ENCODE data around the gene ZDHHC24. TPM values are rescaled to one million over a fixed set of nuclear protein-coding genes. Genes with fewer than 3 reads are reported as not detected.

Gene ZDHHC24
- total and polyA plus RNA-seq, 10 of the 15 experiments (the other 5 are each of a cell fraction or from before 2014, with no cell fraction given): 0.86 to 17.5 (median 6.8) TPM

DNA sequence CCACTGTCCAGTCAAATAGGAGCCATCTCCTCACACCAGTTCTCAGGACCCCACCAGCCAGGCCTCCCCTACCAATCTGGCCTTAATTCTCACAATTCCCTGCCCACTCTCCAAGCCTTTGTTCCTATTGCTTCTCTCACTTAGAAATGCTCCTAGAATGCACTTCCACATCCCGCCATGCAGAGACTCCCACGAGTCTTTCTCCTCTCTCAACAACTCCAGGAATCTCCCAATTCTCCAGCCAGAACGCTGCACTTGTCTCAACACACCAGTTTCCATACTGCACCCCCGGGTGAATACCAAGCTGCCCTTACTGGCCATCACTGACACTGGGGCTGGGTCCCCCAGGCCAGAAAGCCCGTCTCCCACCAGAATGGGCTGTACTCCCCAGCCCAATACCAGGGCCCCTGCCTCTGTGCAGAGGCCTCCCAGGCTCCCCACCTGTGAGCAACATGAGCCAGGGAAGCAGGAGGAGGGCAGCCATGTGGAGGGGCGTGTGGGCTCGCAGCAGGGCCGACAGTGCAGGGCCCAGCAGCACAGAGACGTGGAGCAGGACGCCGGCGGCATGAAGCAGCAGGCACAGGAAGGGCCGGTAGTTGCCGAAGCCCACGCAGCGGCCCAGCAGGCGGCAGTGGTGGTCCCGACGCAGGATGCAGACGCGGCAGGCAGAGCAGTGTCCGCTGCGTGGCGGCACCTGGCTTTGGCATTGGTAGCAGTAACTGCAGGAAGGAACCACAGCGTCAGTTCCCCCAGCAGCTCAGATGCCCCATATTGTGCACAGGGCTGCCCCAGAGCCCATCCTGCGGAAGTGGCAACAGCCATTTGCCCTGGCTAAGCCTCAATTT is 2.4 kb downstream of the ZDHHC24 start (continued):
- TF ChIP-seq MXI1 (IDR thresholded peaks at IDR 0.05; ENCODE audit: low read depth, low read length) (peak; percentile 29; the same call in 1 of the 2 replicates), BACH1 (IDR thresholded peaks at IDR 0.05; ENCODE audit: borderline replicate concordance) (0 out of 2 replicates have a peak, but pooled peaks have one; percentile 37), CREM (IDR thresholded peaks at IDR 0.05; ENCODE audit: low read depth) (peak; percentile 59; the same call in 1 of the 2 replicates), ASH2L (IDR thresholded peaks at IDR 0.05; ENCODE audit: borderline replicate concordance, low read depth) (no peak), PAX5 (IDR thresholded peaks at IDR 0.05; ENCODE audit: borderline replicate concordance, low read depth, low read length) (0 out of 2 replicates have a peak, but pooled peaks have one; percentile 45), SIN3A (IDR thresholded peaks at IDR 0.05; ENCODE audit: low read depth, low read length) (0 out of 2 replicates have a peak, but pooled peaks have one; percentile 43), LARP7 (IDR thresholded peaks at IDR 0.05) (0 out of 2 replicates have a peak, but pooled peaks have one; percentile 47), HDGF (IDR thresholded peaks at IDR 0.05) (0 out of 2 replicates have a peak, but pooled peaks have one; percentile 54), NR2C1 (IDR thresholded peaks at IDR 0.05) (no peak), SMC3 (IDR thresholded peaks at IDR 0.05; ENCODE audit: borderline replicate concordance, low read length) (peak; percentile 65), POLR2A (IDR thresholded peaks at IDR 0.05; ENCODE audit: low read depth, low read length) (peak; percentile 65), MTA3 (IDR thresholded peaks at IDR 0.05; ENCODE audit: borderline replicate concordance, low read length) (no peak), YY1 (IDR thresholded peaks at IDR 0.05; ENCODE audit: low read depth, low read length) (0 out of 2 replicates have a peak, but pooled peaks have one; percentile 18), CHD2 (IDR thresholded peaks at IDR 0.05; ENCODE audit: borderline replicate concordance, low read depth, low read length) (peak; percentile 46; the same call in 1 of the 2 replicates), GATAD2B (conservative IDR thresholded peaks at IDR 0.05; ENCODE audit: low read depth) (0 out of 2 replicates have a peak, but pooled peaks have one; percentile 38), TCF12 (IDR thresholded peaks at IDR 0.05; ENCODE audit: low read depth, low read length) (0 out of 2 replicates have a peak, but pooled peaks have one; percentile 31), SMARCA5 (IDR thresholded peaks at IDR 0.05) (peak; percentile 80; the same call in 1 of the 2 replicates), TCF3 (IDR thresholded peaks at IDR 0.05; ENCODE audit: borderline replicate concordance, insufficient read depth, low read depth, low read length) (0 out of 2 replicates have a peak, but pooled peaks have one; percentile 34)
- TF ChIP-seq, protein P1, sequence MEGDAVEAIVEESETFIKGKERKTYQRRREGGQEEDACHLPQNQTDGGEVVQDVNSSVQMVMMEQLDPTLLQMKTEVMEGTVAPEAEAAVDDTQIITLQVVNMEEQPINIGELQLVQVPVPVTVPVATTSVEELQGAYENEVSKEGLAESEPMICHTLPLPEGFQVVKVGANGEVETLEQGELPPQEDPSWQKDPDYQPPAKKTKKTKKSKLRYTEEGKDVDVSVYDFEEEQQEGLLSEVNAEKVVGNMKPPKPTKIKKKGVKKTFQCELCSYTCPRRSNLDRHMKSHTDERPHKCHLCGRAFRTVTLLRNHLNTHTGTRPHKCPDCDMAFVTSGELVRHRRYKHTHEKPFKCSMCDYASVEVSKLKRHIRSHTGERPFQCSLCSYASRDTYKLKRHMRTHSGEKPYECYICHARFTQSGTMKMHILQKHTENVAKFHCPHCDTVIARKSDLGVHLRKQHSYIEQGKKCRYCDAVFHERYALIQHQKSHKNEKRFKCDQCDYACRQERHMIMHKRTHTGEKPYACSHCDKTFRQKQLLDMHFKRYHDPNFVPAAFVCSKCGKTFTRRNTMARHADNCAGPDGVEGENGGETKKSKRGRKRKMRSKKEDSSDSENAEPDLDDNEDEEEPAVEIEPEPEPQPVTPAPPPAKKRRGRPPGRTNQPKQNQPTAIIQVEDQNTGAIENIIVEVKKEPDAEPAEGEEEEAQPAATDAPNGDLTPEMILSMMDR (IDR thresholded peaks at IDR 0.05 in 2 of 3, conservative IDR thresholded peaks at IDR 0.05 in 1 of 3; ENCODE audit: control insufficient read depth in 2 of 3, extremely low read depth in 1 of 3, insufficient read depth in 1 of 3, low read depth in 3 of 3, low read length in 3 of 3): peak; percentile 62 to 87 (median 80)
- TF ChIP-seq, protein P2, sequence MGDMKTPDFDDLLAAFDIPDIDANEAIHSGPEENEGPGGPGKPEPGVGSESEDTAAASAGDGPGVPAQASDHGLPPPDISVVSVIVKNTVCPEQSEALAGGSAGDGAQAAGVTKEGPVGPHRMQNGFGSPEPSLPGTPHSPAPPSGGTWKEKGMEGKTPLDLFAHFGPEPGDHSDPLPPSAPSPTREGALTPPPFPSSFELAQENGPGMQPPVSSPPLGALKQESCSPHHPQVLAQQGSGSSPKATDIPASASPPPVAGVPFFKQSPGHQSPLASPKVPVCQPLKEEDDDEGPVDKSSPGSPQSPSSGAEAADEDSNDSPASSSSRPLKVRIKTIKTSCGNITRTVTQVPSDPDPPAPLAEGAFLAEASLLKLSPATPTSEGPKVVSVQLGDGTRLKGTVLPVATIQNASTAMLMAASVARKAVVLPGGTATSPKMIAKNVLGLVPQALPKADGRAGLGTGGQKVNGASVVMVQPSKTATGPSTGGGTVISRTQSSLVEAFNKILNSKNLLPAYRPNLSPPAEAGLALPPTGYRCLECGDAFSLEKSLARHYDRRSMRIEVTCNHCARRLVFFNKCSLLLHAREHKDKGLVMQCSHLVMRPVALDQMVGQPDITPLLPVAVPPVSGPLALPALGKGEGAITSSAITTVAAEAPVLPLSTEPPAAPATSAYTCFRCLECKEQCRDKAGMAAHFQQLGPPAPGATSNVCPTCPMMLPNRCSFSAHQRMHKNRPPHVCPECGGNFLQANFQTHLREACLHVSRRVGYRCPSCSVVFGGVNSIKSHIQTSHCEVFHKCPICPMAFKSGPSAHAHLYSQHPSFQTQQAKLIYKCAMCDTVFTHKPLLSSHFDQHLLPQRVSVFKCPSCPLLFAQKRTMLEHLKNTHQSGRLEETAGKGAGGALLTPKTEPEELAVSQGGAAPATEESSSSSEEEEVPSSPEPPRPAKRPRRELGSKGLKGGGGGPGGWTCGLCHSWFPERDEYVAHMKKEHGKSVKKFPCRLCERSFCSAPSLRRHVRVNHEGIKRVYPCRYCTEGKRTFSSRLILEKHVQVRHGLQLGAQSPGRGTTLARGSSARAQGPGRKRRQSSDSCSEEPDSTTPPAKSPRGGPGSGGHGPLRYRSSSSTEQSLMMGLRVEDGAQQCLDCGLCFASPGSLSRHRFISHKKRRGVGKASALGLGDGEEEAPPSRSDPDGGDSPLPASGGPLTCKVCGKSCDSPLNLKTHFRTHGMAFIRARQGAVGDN (IDR thresholded peaks at IDR 0.05): peak; percentile 59; the same call in 1 of the 2 replicates
- TF ChIP-seq, protein P3, sequence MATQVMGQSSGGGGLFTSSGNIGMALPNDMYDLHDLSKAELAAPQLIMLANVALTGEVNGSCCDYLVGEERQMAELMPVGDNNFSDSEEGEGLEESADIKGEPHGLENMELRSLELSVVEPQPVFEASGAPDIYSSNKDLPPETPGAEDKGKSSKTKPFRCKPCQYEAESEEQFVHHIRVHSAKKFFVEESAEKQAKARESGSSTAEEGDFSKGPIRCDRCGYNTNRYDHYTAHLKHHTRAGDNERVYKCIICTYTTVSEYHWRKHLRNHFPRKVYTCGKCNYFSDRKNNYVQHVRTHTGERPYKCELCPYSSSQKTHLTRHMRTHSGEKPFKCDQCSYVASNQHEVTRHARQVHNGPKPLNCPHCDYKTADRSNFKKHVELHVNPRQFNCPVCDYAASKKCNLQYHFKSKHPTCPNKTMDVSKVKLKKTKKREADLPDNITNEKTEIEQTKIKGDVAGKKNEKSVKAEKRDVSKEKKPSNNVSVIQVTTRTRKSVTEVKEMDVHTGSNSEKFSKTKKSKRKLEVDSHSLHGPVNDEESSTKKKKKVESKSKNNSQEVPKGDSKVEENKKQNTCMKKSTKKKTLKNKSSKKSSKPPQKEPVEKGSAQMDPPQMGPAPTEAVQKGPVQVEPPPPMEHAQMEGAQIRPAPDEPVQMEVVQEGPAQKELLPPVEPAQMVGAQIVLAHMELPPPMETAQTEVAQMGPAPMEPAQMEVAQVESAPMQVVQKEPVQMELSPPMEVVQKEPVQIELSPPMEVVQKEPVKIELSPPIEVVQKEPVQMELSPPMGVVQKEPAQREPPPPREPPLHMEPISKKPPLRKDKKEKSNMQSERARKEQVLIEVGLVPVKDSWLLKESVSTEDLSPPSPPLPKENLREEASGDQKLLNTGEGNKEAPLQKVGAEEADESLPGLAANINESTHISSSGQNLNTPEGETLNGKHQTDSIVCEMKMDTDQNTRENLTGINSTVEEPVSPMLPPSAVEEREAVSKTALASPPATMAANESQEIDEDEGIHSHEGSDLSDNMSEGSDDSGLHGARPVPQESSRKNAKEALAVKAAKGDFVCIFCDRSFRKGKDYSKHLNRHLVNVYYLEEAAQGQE (IDR thresholded peaks at IDR 0.05; ENCODE audit: low read depth, low read length): no peak

Data from GM12878 (cell line).